B cell (primary cell): ENCODE measurements around the gene CDH13. TPM values are rescaled to one million over a fixed set of nuclear protein-coding genes. Genes with fewer than 3 reads are reported as not detected.

Experiments
- ATAC-seq: fragments of 200-7000 bp; cut with Tn5 transposase; one replicate; pipeline ENCODE4 v1.10.0; 2021; ENCODE audit warnings: low read depth, mild to moderate bottlenecking, moderate number of reproducible peaks, moderate library complexity
- CTCF ChIA-PET: fragments of 350-600 bp; sonication (Branson Sonifier 250); formaldehyde crosslinking; loops from one replicate; lab custom pipeline; 2021; ENCODE audit warnings: antibody characterized with exemption, inconsistent platforms; lab: Charles Lee
- POLR2A ChIA-PET: fragments of 350-600 bp; sonication (Branson Sonifier 250); formaldehyde crosslinking; loops from one replicate; lab custom pipeline; 2021; ENCODE audit warnings: antibody characterized with exemption; lab: Charles Lee
- DNase-seq: peaks from one replicate; pipeline ENCODE4 v3.0.0; 2013
- H2AFZ ChIP-seq: 2 replicates; pipeline ENCODE4 v1.6.1; 2012; ENCODE audit warnings: mild to moderate bottlenecking, low read depth, low read length; ENCODE audit not compliant: insufficient read depth, poor library complexity, severe bottlenecking
- H3K27ac ChIP-seq, 2 donors: 1 replicate in 1 of 2; 2 replicates in 1 of 2; pipeline ENCODE4 v1.5.1; 2012 to 2013; ENCODE audit warnings: low read length in 2 of 2, mild to moderate bottlenecking in 2 of 2, moderate library complexity in 1 of 2
- H3K27me3 ChIP-seq, 4 experiments: fragments of 200-600 bp in 1 of 4; sonication (generic) in 1 of 4; replicated peaks in 1 of 4; 1 replicate in 2 of 4; 2 replicates in 2 of 4; pipeline versions ENCODE4 v1.6.1 to v1.7.0; 2013 to 2016; ENCODE audit warnings: low read length in 3 of 4, mild to moderate bottlenecking in 2 of 4, mixed read lengths in 1 of 4, moderate library complexity in 1 of 4; ENCODE audit not compliant: insufficient read depth in 4 of 4, control insufficient read depth in 3 of 4; ENCODE audit errors: control extremely low read depth in 1 of 4
- H3K36me3 ChIP-seq, 2 experiments: replicated peaks in 1 of 2; 1 replicate in 1 of 2; 2 replicates in 1 of 2; pipeline versions ENCODE4 v1.6.1 to v1.7.1; 2013; ENCODE audit warnings: low read length in 1 of 2; ENCODE audit not compliant: insufficient read depth in 2 of 2, control insufficient read depth in 1 of 2; ENCODE audit errors: control extremely low read depth in 1 of 2, extremely low read depth in 1 of 2
- H3K4me1 ChIP-seq, 2 donors: fragments of 200-600 bp in 1 of 2; sonication (generic) in 1 of 2; 1 replicate in 1 of 2; 2 replicates in 1 of 2; pipeline versions ENCODE4 v1.5.1 to v1.6.1; 2013 to 2017; ENCODE audit warnings: low read length in 2 of 2; ENCODE audit not compliant: control insufficient read depth in 2 of 2, insufficient read depth in 2 of 2
- H3K4me2 ChIP-seq: replicated peaks from 2 replicates; pipeline ENCODE3; 2012; ENCODE audit warnings: mild to moderate bottlenecking, low read depth, low read length; ENCODE audit not compliant: poor library complexity, severe bottlenecking
- H3K4me3 ChIP-seq, 5 experiments: fragments of 200-600 bp in 1 of 5; sonication (generic) in 1 of 5; 1 replicate in 3 of 5; 2 replicates in 2 of 5; pipeline versions ENCODE4 v1.5.1 to v1.7.0; 2011 to 2016; ENCODE audit warnings: low read length in 4 of 5, mild to moderate bottlenecking in 4 of 5, low read depth in 2 of 5, control low read depth in 1 of 5, moderate library complexity in 1 of 5; ENCODE audit not compliant: insufficient read depth in 1 of 5; ENCODE audit errors: control extremely low read depth in 1 of 5, extremely low read depth in 1 of 5
- H3K79me2 ChIP-seq: fragments of 200-600 bp; sonication (generic); one replicate; pipeline ENCODE4 v1.6.0; 2016; ENCODE audit warnings: low read length; ENCODE audit not compliant: control insufficient read depth, insufficient read depth
- H3K9ac ChIP-seq: fragments of 200-600 bp; sonication (generic); 2 replicates; pipeline ENCODE4 v1.6.1; 2017; ENCODE audit warnings: mild to moderate bottlenecking, low read length, moderate library complexity
- H3K9me3 ChIP-seq, 3 donors: one replicate each; pipeline versions ENCODE4 v1.6.1 to v1.7.1; 2013; ENCODE audit warnings: low read length in 2 of 3; ENCODE audit not compliant: control insufficient read depth in 2 of 3, insufficient read depth in 1 of 3; ENCODE audit errors: control extremely low read depth in 1 of 3
- H4K20me1 ChIP-seq: 2 replicates; pipeline ENCODE4 v1.6.0; 2012; ENCODE audit warnings: mild to moderate bottlenecking, low read length; ENCODE audit not compliant: insufficient read depth, control insufficient read depth, poor library complexity, severe bottlenecking
- H3K27ac Mint-ChIP-seq: one replicate; pipeline ENCODE4 v1.8.0; 2021; ENCODE audit warnings: mixed read lengths
- H3K27me3 Mint-ChIP-seq: one replicate; pipeline ENCODE4 v1.8.0; 2021; ENCODE audit warnings: mixed read lengths
- H3K4me1 Mint-ChIP-seq: one replicate; pipeline ENCODE4 v1.8.0; 2021; ENCODE audit warnings: mixed read lengths
- H3K4me3 Mint-ChIP-seq: one replicate; pipeline ENCODE4 v1.8.0; 2021; ENCODE audit warnings: mixed read lengths
- H3K9me3 Mint-ChIP-seq: one replicate; pipeline ENCODE4 v1.8.0; 2022; ENCODE audit warnings: mixed read lengths; ENCODE audit not compliant: insufficient read depth
- CTCF ChIP-seq: fragments of 200-600 bp; IDR thresholded peaks from one replicate; pipeline ENCODE4 v1.8.0; 2022; ENCODE audit warnings: antibody characterized with exemption, mild to moderate bottlenecking
- EZH2 ChIP-seq: IDR thresholded peaks from 2 replicates; pipeline ENCODE4 v1.6.1; 2012; ENCODE audit warnings: borderline replicate concordance, low read depth, mild to moderate bottlenecking, moderate library complexity, low read length; ENCODE audit not compliant: insufficient read depth, poor library complexity, severe bottlenecking
- WGBS: methylation state at CpG from one replicate; pipeline ENCODE4 v1.1.5; 2013; ENCODE audit warnings: missing lambda C conversion rate; ENCODE audit not compliant: insufficient coverage; 5-methylcytosine and 5-hydroxymethylcytosine counted together
- intact Hi-C: fragments of 100-400 bp; cut with micrococcal nuclease; formaldehyde crosslinking; loops from one replicate; pipeline ENCODE4 v1.10.0; 2022
- polyA plus RNA-seq: library from polyadenylated mRNA; depleted of rRNA; stranded (reverse); fragments of >200 nt; gene quantifications from 2 replicates; pipeline ENCODE4 v1.2.3, GENCODE V29; 2012
- total RNA-seq, 2 donors: library from RNA; stranded (reverse); fragments of 120-200 nt in 1 of 2; gene quantifications; 1 replicate in 1 of 2; 2 replicates in 1 of 2; pipeline versions ENCODE4 v1.2.3 to v1.2.4, GENCODE V29; 2013 to 2022

The CDH13 gene
- total and polyA plus RNA-seq, 2 donors (not counting 1 experiment from before 2014, with no cell fraction given) = not detected

GRCh38 chr16:83392743-83393142, 766.0 kb downstream of the CDH13 start:
- intact Hi-C loops = no loop called here
- Histone ChIP-seq H3K4me1 (no peaks in the 10 kb centered on the region), H2AFZ (no peak overlapping the region), H3K27me3 (no peaks in the 10 kb centered on the region), H3K36me3 (no peaks in the 10 kb centered on the region), H4K20me1 (no peaks in the 10 kb centered on the region), H3K4me3 (no peak overlapping the region), H3K9ac (no peak overlapping the region), H3K9me3 (peaks cover 0 to 4% (median 0%) of the 10 kb centered on the region in 3 donors), H3K79me2 (no peaks in the 10 kb centered on the region), H3K4me2 (no peak overlapping the region), H3K27ac (no peak overlapping the region)
- Mint-ChIP-seq H3K27ac (no peak overlapping the region), H3K4me3 (no peak overlapping the region), H3K4me1 (no peaks in the 10 kb centered on the region), H3K27me3 (peaks cover 3% of the 10 kb centered on the region), H3K9me3 (peaks cover 10% of the 10 kb centered on the region)
- POLR2A ChIA-PET = no interaction called here
- DNase-seq (no peak), ATAC-seq (no peak)
- 79% methylated on average over 4 of the region's 4 CpGs for WGBS
- CTCF ChIA-PET = no interaction called here
- TF ChIP-seq CTCF (no peak), EZH2 (no peak)

GRCh38 chr16:83393196-83393981, 766.6 kb downstream of the CDH13 start:
- no peaks in the 10 kb centered on the region for H3K4me1 Mint-ChIP-seq
- H3K4me3 ChIP-seq = no peak overlapping the region
- peaks cover 0 to 4% (median 0%) of the 10 kb centered on the region in 3 donors for H3K9me3 ChIP-seq

More at GRCh38 chr16:83393196-83393981, 766.6 kb downstream of the CDH13 start:
- no peaks in the 10 kb centered on the region for H3K36me3 ChIP-seq
- ATAC-seq (no peak), DNase-seq (no peak)
- CTCF ChIA-PET = no interaction called here
- H3K9ac ChIP-seq = no peak overlapping the region
- no peaks in the 10 kb centered on the region for H3K4me1 ChIP-seq
- Mint-ChIP-seq H3K4me3 (no peak overlapping the region), H3K27ac (no peak overlapping the region), H3K27me3 (peaks cover 3% of the 10 kb centered on the region), H3K9me3 (peaks cover 10% of the 10 kb centered on the region)
- WGBS = 35% methylated on average over 2 of the region's 6 CpGs
- H3K27ac ChIP-seq = no peak overlapping the region
- no peaks in the 10 kb centered on the region for H3K79me2 ChIP-seq
- TF ChIP-seq CTCF (no peak), EZH2 (no peak)
- no peak overlapping the region for H3K4me2 ChIP-seq
- H4K20me1 ChIP-seq = no peaks in the 10 kb centered on the region
- no peaks in the 10 kb centered on the region for H3K27me3 ChIP-seq
- intact Hi-C loops = no loop called here
- POLR2A ChIA-PET = no interaction called here
- no peak overlapping the region for H2AFZ ChIP-seq
